RPMI8226 (cell line): ENCODE measurements around the gene NPDC1.
"Not testable (repeated sequence)": the region's sequence is repeated elsewhere in the genome, so short reads cannot be mapped to it uniquely, and the experiment has no call there.

ENCODE experiments used
- DNase-seq: peaks from one replicate; pipeline ENCODE4 v3.0.0-alpha.2; 2015

NPDC1 gene

GRCh38 chr9:137038916-137039315 is 7.1 kb downstream of the NPDC1 start:
- DNase-seq: no peak

- DNase-seq: no peak
Measured at GRCh38 chr9:137037483-137037882, 8.5 kb downstream of the NPDC1 start.

- DNase-seq: no peak
Measured at GRCh38 chr9:137037035-137037434, 8.9 kb downstream of the NPDC1 start.

GRCh38 chr9:137035937-137036336 is 10.0 kb downstream of the NPDC1 start:
- DNase-seq: no peak

- no peak for DNase-seq
Measured at GRCh38 chr9:137035507-137035834, 10.5 kb downstream of the NPDC1 start.

GRCh38 chr9:137034709-137035506 is 11.1 kb downstream of the NPDC1 start:
- DNase-seq: peak; percentile 94

- no peak for DNase-seq
Measured at GRCh38 chr9:137034039-137034708, 11.8 kb downstream of the NPDC1 start.

- DNase-seq: not testable (repeated sequence)
Measured at GRCh38 chr9:137033481-137033880, 12.5 kb downstream of the NPDC1 start.

- DNase-seq: no peak
Measured at GRCh38 chr9:137032858-137033257, 13.1 kb downstream of the NPDC1 start.

GRCh38 chr9:137031904-137032640 is 13.9 kb downstream of the NPDC1 start, which contains the start of gene FUT7:
TSS of gene FUT7 (minus strand) at chr9:137032088. CDS start at chr9:137031991, 97 bp downstream.
- peak; percentile 81 for DNase-seq

GRCh38 chr9:137030538-137031527 is 15.1 kb downstream of the NPDC1 start:
- peak; percentile 49 for DNase-seq

GRCh38 chr9:137030006-137030405 is 16.0 kb downstream of the NPDC1 start:
- no peak for DNase-seq

- peak; percentile 87 for DNase-seq
Measured at GRCh38 chr9:137029058-137029936, 16.7 kb downstream of the NPDC1 start.

- peak; percentile 90 for DNase-seq
Measured at GRCh38 chr9:137028263-137029057, 17.5 kb downstream of the NPDC1 start.

GRCh38 chr9:137027369-137028262 is 18.4 kb downstream of the NPDC1 start, which contains the start of gene ABCA2:
TSS of gene ABCA2 (minus strand) at chr9:137028237. CDS start at chr9:137028140, 97 bp downstream.
- DNase-seq: no peak

GRCh38 chr9:137026828-137027227 is 19.1 kb downstream of the NPDC1 start:
- DNase-seq: no peak

GRCh38 chr9:137026384-137026783 is 19.6 kb downstream of the NPDC1 start:
- DNase-seq: no peak

GRCh38 chr9:137025517-137025966 is 20.4 kb downstream of the NPDC1 start:
- peak; percentile 81 for DNase-seq

GRCh38 chr9:137023583-137023991 is 22.4 kb downstream of the NPDC1 start:
- DNase-seq: no peak
